ENCODE measurements around the gene PCNX1.

The PCNX1 gene

DNA sequence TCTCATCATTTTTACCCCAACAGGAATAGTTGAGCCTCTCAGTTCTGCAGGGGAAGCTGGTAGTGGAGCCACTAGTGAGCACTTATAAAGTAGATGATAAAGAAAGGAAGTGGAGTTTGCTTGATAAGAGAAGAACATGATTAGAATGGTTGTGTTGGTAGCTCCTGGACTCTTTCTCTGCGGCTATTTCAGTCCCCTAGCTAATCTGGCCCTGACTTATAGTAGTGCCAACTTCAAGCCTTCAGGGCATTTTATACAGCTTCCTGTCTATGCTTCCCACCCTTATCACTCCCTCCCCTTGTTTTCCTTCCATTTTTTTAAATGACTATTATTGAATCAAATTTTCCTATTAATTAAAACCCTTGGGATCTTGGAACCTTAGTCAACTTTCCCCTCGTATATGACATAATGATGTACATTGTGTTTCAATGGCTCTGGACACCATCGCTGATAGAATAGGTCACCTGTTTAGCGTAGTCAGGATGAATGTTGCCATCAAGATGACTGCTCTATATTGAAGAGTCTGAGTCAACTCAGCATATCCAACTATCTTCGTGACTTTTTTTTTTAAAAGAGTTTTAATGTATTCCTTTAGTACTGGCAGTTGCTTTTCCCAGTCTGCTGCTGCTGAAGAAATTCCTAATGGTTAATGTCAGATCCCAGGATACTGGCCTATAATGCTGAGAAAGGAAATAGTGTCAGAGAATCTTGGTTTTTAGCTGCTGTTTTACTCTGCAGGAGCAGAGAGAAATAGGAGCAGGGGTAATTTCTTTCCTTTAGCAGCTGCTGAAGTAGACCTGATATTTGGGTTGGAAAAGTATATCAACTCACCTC, 16.2 kb upstream of the PCNX1 start:
- TF ChIP-seq, protein P1, sequence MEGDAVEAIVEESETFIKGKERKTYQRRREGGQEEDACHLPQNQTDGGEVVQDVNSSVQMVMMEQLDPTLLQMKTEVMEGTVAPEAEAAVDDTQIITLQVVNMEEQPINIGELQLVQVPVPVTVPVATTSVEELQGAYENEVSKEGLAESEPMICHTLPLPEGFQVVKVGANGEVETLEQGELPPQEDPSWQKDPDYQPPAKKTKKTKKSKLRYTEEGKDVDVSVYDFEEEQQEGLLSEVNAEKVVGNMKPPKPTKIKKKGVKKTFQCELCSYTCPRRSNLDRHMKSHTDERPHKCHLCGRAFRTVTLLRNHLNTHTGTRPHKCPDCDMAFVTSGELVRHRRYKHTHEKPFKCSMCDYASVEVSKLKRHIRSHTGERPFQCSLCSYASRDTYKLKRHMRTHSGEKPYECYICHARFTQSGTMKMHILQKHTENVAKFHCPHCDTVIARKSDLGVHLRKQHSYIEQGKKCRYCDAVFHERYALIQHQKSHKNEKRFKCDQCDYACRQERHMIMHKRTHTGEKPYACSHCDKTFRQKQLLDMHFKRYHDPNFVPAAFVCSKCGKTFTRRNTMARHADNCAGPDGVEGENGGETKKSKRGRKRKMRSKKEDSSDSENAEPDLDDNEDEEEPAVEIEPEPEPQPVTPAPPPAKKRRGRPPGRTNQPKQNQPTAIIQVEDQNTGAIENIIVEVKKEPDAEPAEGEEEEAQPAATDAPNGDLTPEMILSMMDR (IDR thresholded peaks at IDR 0.05; ENCODE audit: low read depth, low read length) = no peak
- no peak for DNase-seq (ENCODE audit: extremely low read depth, low read depth)

GRCh38 chr14:70891737-70892136, 15.5 kb upstream of the PCNX1 start:
- TF ChIP-seq, protein P1 (IDR thresholded peaks at IDR 0.05; ENCODE audit: low read depth, low read length) = no peak
- no peak for DNase-seq (ENCODE audit: extremely low read depth, low read depth)

GRCh38 chr14:70893062-70893845, 14.0 kb upstream of the PCNX1 start:
- DNase-seq (ENCODE audit: extremely low read depth, low read depth) = no peak
- TF ChIP-seq, protein P1 (IDR thresholded peaks at IDR 0.05; ENCODE audit: low read depth, low read length) = no peak

- TF ChIP-seq, protein P1 (IDR thresholded peaks at IDR 0.05; ENCODE audit: low read depth, low read length) = no peak
- no peak for DNase-seq (ENCODE audit: extremely low read depth, low read depth)
Measured at GRCh38 chr14:70893858-70894291, 13.4 kb upstream of the PCNX1 start.

DNA sequence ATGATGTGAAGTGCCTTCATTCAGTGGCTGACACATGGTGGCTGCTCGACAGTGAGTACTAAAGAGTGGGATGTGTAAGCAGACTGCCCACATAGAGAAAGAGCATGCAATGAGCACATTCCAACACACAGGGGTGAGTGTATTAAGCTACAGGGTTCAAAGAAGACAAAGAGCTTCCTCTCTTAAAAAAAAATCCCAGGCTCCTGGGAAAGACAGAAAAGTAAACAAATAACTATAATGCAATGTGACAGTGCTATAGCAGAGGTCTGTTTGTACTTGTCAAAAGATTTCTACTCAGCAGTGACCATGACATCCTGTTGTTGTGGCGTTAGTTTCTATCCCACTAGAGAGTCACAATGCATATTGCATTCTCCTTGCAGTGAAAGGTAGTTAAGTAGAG, 12.4 kb upstream of the PCNX1 start:
- TF ChIP-seq, protein P1 (IDR thresholded peaks at IDR 0.05; ENCODE audit: low read depth, low read length) = no peak
- no peak for DNase-seq (ENCODE audit: extremely low read depth, low read depth)

DNA sequence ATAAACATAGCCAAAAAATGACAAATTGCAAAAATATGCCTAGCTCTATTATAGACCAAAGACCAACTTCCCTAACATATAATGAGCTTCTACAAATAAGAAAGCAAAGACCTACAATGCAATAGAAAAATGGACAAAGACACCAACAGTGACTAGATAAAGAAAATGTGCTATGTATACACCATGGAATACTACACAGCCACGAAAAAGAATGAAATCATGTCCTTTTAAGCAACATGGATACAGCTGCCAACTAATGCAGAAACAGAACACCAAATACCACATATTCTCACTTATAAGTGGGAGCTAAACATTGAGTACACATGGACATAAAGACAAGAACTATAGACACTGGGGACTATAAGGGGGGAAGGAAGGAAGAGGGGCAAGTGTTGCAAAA, 10.9 kb upstream of the PCNX1 start:
- TF ChIP-seq, protein P1 (IDR thresholded peaks at IDR 0.05; ENCODE audit: low read depth, low read length) = no peak
- no peak for DNase-seq (ENCODE audit: extremely low read depth, low read depth)

- DNase-seq (ENCODE audit: extremely low read depth, low read depth) = no peak
- TF ChIP-seq, protein P1 (IDR thresholded peaks at IDR 0.05; ENCODE audit: low read depth, low read length) = no peak
Measured at GRCh38 chr14:70896981-70897380, 10.3 kb upstream of the PCNX1 start.

All from AG09319 (cell line).